Measurements from ENCODE around the gene OFD1. TPM values are rescaled to one million over a fixed set of nuclear protein-coding genes. Genes with fewer than 3 reads are reported as not detected.
A peak's percentile ranks its signal among the peaks of the same experiment; 100 is the strongest.

The OFD1 gene, protein sequence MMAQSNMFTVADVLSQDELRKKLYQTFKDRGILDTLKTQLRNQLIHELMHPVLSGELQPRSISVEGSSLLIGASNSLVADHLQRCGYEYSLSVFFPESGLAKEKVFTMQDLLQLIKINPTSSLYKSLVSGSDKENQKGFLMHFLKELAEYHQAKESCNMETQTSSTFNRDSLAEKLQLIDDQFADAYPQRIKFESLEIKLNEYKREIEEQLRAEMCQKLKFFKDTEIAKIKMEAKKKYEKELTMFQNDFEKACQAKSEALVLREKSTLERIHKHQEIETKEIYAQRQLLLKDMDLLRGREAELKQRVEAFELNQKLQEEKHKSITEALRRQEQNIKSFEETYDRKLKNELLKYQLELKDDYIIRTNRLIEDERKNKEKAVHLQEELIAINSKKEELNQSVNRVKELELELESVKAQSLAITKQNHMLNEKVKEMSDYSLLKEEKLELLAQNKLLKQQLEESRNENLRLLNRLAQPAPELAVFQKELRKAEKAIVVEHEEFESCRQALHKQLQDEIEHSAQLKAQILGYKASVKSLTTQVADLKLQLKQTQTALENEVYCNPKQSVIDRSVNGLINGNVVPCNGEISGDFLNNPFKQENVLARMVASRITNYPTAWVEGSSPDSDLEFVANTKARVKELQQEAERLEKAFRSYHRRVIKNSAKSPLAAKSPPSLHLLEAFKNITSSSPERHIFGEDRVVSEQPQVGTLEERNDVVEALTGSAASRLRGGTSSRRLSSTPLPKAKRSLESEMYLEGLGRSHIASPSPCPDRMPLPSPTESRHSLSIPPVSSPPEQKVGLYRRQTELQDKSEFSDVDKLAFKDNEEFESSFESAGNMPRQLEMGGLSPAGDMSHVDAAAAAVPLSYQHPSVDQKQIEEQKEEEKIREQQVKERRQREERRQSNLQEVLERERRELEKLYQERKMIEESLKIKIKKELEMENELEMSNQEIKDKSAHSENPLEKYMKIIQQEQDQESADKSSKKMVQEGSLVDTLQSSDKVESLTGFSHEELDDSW
- total RNA-seq (1 to 10 TPM; 7.2 to 8.2 (median 7.8) TPM), polyA plus RNA-seq (1 to 10 TPM; 3.3 to 9.5 (median 8.4) TPM)
- long read RNA-seq, donor 1, partial matches to known transcripts = 1 of 2 reads
- long read RNA-seq, donor 1, other reads (novel, unspliced or antisense) = 1 of 2 reads
- long read RNA-seq, donor 2, partial matches to known transcripts = 5 of 7 reads
- long read RNA-seq, donor 2, other reads (novel, unspliced or antisense) = 1 of 7 reads

DNA sequence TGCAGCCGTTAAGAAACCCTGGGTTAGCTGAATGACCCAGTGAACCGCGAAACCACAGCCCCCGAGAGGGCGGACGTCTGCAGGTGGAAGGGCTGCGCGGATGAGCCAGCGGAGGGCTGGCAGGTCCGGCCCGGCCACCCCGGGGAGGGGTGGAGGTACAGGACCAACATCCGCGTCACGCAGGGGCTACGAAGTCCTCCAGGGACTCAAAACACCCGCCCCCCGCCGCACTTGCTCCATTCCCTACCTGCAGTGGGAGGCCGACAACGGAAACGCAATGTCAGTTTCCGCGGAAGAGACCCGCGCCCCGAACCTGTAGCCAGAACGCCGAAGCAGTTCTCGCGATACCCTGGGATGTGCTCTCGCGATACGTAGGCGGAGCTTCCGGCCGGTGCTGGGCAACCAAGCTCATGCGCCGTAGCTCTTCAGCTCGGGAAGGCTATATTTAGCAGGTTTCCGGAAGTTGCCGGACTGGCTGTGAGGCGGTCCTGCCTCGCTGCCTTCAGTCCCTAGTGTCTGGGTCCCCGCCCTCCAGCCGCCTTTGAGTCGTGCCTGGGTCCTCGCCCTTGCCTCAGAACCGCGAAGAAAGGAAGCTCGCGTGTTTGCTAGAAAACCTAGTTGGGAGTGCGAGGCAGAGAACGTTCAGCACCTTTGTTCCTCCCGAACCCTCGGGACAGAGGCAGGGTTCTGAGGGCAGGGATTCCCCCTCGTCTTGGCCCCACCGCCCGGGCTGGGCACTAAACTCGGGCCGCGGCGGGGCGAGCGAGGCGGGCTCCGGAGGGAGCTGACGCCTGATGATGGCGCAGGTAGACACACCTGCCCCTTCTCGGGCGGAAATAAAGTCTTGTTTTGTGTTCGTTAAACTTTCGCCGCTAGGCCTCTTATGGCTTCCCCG, at the start of gene OFD1, which contains the start of gene TRAPPC2:
Gene OFD1 (plus strand): TSS at position 471 of the 895 bp plus-strand sequence. CDS start 324 bp downstream, at position 795.
Gene TRAPPC2 (minus strand): TSS at position 343 of the 895 bp plus-strand sequence. CDS start 14,657 bp downstream, outside the sequence.
- peak within 1 kb of the TSS; percentile 88 for H3K4me3 ChIP-seq
- DNase-seq = peak; percentile 89 to 95
- H3K9me3 ChIP-seq = no peaks in the 10 kb centered on the region
- WGBS, 3 donors = 0 to 1% (median 0%) methylated on average over 32 to 75 of the region's 75 CpGs
- peak within 1 kb of the TSS; percentile 86 for H3K27ac ChIP-seq
- H3K36me3 ChIP-seq (ENCODE audit: insufficient read depth in 1 of 2, low read depth in 1 of 2) = peaks cover 0 to 14% of the 10 kb centered on the region in 2 donors
- ATAC-seq = peak; percentile 99 to 100 (median 100)
- H3K27me3 ChIP-seq (ENCODE audit: insufficient read depth in 3 of 3, low read length in 2 of 3) = peaks cover 0 to 14% (median 0%) of the 10 kb centered on the region in 3 donors
- TF ChIP-seq, protein P1, sequence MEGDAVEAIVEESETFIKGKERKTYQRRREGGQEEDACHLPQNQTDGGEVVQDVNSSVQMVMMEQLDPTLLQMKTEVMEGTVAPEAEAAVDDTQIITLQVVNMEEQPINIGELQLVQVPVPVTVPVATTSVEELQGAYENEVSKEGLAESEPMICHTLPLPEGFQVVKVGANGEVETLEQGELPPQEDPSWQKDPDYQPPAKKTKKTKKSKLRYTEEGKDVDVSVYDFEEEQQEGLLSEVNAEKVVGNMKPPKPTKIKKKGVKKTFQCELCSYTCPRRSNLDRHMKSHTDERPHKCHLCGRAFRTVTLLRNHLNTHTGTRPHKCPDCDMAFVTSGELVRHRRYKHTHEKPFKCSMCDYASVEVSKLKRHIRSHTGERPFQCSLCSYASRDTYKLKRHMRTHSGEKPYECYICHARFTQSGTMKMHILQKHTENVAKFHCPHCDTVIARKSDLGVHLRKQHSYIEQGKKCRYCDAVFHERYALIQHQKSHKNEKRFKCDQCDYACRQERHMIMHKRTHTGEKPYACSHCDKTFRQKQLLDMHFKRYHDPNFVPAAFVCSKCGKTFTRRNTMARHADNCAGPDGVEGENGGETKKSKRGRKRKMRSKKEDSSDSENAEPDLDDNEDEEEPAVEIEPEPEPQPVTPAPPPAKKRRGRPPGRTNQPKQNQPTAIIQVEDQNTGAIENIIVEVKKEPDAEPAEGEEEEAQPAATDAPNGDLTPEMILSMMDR (IDR thresholded peaks at IDR 0.05) = no peak
- peaks cover 3% of the 10 kb centered on the region for H3K4me1 ChIP-seq
- intact Hi-C loops (cut with DNase I) = loop anchor here in 1 of 2 donors (5.0 kb wide), 2 partner anchors 47 to 77 kb away; partner anchors contain the start of gene RAB9A

DNA sequence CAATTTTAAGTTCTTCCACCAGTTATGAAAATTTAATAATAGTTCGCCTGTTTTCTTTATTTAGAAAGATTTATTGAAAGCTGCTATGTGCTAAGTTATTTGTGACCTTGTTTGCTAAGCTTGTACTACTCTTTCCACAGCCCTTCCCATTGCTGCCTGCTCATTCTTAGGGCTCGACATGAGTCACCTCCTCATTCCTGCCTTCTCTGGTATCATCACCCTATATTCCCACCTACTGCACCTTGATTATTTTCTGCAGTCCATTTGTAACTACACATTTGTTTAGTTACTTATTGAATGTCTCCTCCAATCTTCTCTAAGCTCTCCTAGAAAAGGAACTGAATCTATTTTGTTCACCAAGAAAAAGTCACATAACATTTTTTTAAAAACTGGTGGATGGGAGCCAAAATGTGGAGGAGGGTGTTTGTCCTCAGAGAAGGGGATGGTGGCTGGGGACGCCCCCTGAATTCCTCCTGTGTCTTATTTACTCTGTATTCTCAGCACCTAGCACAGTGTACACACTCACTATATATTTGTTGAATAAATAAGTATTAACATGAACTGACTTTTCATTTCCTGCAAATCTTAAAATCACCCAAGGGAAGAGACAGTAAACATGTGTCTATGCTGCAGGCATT, 49.3 kb upstream of the OFD1 start:
- ATAC-seq (no peak), DNase-seq (no peak)
- no peaks in the 10 kb centered on the region for H3K9me3 ChIP-seq
- TF ChIP-seq, protein P1 (IDR thresholded peaks at IDR 0.05) = no peak
- no peaks in the 10 kb centered on the region for H3K4me1 ChIP-seq
- H3K4me3 ChIP-seq = no peak overlapping the region
- intact Hi-C loops (cut with DNase I) = loop anchor here in 1 of 2 donors (5.0 kb wide), 1 partner anchor 47 kb away; the partner anchor contains the start of genes OFD1 and TRAPPC2
- 48 to 82% (median 59%) methylated on average over 3 of the region's 3 CpGs for WGBS, 3 donors
- H3K27me3 ChIP-seq (ENCODE audit: insufficient read depth in 3 of 3, low read length in 2 of 3) = peaks cover 0 to 5% (median 0%) of the 10 kb centered on the region in 3 donors
- no peaks in the 10 kb centered on the region for H3K36me3 ChIP-seq (ENCODE audit: insufficient read depth in 1 of 2, low read depth in 1 of 2)
- no peak overlapping the region for H3K27ac ChIP-seq

DNA sequence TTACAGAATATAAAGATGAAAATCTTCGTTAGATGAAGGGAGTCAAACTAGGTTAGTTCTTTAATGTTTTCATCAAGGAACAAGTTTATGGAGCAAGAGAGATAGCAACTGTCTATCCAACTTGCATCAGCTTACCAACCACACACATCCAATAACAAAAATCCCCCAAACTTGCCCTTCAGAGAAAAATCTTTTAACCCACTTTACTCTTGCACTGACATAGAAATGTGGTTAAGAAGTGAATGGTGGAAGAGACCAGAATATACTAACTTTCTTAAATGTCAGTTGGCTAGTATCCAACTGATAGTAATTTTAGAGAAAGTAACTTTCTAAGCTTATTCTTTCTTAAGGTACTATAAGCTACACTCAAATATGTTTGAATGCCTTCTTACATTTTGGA, 47.3 kb upstream of the OFD1 start:
- peaks cover 0 to 8% (median 0%) of the 10 kb centered on the region in 3 donors for H3K27me3 ChIP-seq (ENCODE audit: insufficient read depth in 3 of 3, low read length in 2 of 3)
- no peaks in the 10 kb centered on the region for H3K9me3 ChIP-seq
- no peak for ATAC-seq
- no peak overlapping the region for H3K4me3 ChIP-seq
- no peak for DNase-seq
- intact Hi-C loops (cut with DNase I) = loop anchor here in 1 of 2 donors (5.0 kb wide), 1 partner anchor 45 kb away; the partner anchor contains the start of genes OFD1 and TRAPPC2
- 90 to 98% (median 94%) methylated on average over 1 of the region's 1 CpG for WGBS, 3 donors
- H3K4me1 ChIP-seq = peaks cover 3% of the 10 kb centered on the region
- H3K27ac ChIP-seq = no peak overlapping the region
- H3K36me3 ChIP-seq (ENCODE audit: insufficient read depth in 1 of 2, low read depth in 1 of 2) = no peaks in the 10 kb centered on the region
- TF ChIP-seq, protein P1 (IDR thresholded peaks at IDR 0.05) = no peak
